Stimulated activated CD4-positive, alpha-beta T cell treated with anti-CD3 and anti-CD28 coated beads, Interleukin-15, amount 100 ng/mL, for 1 hour (primary cell): ENCODE data around the gene SCMH1.

Source experiments
- DNase-seq, 2 donors: peaks; one replicate each; pipeline ENCODE4 v3.0.0-alpha.2; 2020; ENCODE audit warnings: low read depth in 1 of 2, low spot score in 1 of 2

The SCMH1 gene

DNA sequence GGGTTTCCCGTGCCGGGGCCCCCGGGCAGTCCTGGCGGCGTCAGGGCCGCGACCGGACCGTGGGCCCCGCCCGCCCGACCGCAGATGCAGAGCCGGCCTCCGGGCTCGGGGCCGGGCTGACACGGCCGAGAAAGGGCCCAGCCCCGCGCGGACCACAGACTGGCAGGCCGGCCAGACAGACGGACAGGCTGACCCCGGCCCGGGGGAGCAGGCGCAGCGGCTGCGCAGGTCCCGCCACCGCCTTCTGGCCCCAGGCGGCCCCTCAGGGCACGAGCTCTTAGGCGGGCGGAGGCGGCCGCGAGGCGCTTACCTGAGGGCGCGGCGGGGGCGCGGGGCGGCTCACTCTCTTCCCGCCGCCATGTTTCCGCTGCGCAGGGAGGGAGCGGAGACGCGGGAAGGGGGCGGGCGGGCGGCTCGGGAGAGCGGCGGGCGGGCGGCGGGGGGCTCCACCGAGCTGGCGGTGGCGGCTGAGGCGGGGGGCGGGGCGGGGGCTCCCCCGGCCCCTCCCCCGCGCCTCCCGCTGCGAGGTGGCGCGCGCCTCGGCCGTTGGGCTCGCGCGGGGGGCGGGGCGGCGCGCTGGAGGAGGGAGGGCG, at the start of gene SCMH1:
Gene SCMH1, minus strand, starts transcription at position 558 of the 593 bp plus-strand sequence. CDS start 56,173 bp downstream, outside the sequence.
- peak; percentile 13 to 44 for DNase-seq

DNA sequence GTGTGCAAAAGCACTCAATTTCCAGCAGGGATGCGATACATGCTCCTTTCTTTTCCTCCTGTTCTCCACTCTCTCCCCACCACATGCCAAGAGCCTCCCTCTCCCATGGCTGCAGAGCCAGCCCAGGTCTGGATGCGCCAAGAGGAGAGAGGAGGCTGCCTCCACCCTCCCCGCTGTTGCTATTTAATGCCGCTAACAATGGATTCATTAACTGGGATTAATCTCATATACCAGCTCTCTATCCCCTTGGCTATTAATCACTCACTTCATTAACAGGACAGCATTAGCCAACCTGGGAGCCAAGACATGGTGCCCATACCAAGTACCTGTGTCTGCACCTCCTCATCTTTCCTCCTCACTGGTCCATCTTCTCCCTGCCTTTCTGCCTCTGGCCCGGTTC, 49.1 kb upstream of the SCMH1 start:
- no peak for DNase-seq

DNA sequence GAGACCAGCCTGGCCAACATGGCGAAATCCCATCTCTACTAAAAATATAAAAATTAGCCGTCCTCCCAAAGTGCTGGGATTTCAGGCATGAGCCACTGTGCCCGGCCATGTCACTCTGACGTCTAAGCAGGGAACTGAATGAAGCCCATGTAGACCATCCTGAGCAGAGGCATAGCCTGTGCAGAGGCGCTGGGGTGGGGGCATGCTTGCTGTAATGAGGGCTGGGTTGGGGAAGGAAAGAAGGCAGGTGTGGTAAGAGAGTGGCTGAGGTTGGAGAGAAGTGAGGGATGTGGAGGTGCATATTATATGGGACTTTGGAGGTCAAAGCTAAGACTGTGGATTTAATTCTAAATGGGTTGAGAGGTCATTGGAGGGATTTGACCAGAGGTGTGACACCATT, 47.1 kb upstream of the SCMH1 start:
- DNase-seq, result no peak

DNA sequence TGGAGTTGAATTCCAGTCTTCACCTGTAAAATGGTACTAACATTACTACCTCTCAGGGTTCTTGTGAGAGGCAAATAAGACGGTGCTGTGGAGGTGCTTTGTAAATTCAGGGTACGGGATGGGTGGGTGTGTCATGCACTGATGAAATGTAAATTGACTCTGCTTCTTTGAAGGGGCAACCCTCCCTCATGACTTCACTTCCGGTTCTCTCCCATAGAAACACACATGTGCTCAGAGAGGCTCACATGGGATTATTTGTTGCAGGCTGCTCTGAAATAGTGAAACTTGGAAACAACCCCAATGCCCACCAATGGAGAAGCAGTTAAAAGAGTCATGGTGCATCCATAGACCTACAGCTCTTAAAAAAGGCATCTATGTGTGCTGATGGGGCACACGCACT, 44.9 kb upstream of the SCMH1 start:
- no peak for DNase-seq

DNA sequence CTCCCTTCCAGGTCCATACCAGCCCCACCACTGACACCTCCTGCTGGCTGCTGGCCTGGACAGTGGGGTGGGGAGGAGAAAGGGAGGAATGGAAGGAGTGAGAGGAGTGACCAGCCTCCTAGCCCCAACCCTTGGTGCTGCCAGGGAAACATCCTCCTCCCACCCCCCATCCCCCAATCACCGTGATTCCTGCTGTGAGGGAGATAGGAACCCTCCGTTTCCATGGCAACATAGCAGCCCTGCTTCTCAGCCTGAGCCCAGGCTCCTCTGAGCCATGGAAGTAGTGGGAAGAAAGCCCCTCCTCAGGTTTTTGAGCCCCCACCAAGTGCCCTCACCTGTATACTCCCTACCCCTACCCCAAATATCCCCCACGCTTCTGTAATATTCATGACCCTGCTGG, 44.4 kb upstream of the SCMH1 start:
- DNase-seq, result no peak

DNA sequence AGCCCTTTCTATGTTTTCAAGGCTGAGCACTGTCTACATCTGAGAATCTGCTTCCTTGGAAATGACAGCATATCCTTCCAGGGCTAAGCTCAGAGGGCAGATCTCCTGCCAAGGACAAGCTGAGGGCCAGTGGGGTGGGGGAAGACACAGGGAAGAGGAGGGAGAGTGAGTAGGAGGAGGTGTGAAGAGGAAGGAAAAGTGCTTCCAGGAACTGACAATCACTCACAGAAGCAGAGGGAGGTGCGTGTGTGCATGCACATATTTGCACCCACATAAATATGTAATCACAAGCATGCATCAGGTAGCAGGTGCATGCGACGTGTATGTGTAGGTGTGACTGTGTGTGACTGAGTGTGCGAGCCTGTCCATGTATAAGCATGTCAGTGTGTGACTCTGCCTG, 43.7 kb upstream of the SCMH1 start:
- no peak for DNase-seq

DNA sequence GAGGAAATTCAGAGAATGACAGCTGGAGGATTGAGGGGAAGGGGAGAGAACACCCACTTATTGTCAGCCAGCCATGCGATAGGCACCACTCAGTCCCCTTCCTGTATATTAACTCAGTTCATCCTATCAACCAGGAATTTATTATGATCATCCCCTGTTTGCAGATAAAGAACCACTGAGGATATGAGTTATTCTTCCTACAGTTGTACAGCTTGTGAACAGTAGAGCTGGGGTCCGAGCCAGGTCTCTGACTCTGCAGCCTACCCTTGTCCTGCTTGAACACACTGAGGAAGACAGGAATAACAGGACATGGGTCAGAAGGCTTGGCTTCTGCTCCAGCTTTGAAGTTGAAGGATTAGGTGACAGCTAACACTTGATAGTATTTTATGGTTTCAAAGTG, 42.0 kb upstream of the SCMH1 start:
- no peak for DNase-seq

DNA sequence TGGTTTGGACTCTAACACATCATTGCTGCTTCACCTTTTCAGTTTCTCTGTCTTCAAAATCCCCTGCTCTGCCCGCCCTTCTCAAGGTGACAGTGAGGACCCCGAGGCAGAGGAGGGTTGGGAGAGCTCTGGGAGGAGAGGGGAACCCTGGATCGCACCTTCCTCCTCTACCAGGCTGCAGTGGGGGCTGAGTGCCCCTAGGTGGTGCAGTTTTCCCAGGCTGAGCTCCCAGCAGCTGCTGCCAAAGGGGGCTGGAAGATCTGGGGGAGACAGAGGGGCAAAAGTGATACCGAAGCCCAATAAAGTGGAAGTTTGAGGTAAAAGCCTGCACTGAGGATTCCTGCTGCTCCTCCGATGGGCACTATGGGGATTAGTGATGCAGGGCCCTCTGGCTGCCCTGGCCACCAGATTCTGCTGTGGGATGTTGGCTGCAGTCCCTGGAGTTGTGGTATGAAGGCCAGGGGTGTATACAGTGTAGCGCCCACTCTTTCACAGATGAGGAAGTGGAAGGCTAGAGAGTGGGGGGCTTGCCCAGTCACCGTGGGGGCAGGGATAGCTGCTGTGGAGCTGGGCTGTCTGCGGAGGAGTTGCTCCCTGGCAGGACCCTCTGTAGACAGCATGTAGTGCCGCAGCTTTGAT, 40.7 kb upstream of the SCMH1 start:
- no peak for DNase-seq

DNA sequence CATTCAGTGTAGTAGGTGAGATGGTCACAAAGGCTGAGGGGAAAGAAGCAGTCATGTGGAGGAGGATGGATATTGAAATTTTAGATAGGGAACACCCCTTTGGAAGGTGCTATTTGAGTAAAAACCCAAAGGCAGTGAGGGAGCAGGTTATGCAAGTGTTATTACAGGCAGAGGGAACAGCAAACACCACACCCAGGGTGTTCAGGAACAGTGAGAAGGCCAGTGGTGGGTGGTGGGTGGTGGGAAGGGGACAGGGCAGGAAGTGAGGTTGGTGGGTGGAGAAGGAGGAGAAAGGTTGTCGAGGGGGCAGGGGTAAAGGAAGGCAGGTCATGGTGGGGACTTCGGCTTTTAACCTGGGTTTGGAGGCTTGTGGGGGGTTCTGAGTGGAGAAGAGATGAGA, 39.2 kb upstream of the SCMH1 start:
- DNase-seq, result no peak

DNA sequence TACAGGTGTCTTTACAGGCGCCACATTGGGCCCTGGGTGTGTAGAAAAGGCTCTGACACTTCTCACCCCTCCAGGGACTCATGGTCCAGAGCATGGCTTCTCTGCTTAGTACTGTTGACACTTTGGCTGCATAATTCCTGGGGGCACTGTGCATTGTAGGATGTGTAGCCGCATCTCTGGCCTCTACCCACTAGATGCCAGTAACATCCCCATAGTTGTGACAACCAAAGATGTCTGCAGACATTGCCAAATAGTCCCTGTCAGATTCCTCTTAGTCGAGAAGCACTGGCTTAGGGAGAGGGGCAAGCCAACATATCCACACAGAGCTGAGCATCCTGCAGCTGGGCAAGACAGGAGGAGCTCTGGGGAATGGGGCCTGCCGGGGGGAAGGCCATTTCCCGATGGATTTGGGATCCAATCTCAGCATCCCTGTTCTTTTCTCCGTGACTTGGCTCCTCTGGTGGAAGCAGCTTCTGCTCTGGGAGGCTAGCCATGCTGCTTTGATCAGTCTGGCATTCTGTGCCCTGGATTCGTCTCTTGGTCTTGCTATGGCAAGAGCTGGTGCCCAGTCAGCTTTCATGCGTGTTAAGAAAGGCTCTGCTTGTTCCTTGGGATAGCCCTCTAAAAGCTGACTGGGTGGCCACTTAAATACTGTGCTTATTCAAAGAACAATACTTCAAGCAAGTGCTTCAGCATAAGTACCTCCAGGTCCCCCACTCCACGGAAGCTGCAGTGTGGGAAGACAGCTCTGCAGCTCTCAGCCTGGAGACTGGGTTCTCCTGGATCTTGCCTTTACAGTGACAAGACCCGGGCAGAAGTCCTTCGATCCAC, 38.3 kb upstream of the SCMH1 start:
- no peak for DNase-seq

DNA sequence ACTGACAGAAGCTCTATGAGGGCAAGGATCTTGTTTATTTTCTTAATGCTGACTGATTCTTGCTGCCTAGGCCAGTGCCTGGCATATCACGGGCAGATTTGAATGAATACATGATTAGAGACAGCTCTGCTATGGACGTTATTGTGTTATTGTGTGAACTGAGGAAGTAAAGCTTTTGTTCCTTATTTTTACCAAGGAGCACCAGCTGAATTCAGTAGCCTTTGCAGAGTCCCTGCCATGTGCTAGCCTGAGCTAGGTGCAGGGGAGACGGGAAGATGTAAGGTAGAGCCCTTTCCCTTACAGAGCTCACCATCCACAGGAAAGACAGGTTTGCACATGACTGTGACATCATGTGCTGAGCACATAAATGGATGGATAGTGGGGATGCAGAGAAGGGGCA, 36.0 kb upstream of the SCMH1 start:
- DNase-seq, result no peak

DNA sequence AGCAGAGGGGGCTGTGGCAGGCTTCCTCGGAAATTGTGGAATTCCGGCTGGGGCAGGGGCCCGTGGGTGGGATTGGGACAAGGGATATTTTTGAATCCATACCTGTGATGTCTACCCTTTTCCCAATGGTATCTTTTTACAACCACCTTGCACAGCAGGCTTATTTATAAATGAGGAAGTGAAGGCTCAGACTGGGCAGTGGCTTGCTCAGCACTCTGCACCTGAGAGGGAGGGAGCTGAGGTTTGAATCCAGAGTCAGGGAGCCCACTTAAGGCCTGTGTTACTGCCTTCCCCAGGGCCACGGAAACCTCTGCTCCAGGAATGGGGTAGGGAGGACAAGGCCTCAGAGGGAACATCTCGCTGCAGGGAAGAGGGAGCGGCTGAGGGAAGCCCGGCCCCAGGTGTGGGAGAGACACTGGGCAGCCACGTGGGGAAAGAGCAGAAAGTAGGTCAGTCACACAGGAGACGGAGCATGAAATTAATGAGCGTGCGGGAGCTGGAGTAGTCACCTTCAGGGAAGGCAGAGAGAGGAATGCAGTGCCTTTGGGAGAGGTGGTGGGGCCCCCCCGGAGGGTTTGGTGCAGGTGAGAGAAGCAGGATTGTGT, 35.4 kb upstream of the SCMH1 start:
- no peak for DNase-seq

DNA sequence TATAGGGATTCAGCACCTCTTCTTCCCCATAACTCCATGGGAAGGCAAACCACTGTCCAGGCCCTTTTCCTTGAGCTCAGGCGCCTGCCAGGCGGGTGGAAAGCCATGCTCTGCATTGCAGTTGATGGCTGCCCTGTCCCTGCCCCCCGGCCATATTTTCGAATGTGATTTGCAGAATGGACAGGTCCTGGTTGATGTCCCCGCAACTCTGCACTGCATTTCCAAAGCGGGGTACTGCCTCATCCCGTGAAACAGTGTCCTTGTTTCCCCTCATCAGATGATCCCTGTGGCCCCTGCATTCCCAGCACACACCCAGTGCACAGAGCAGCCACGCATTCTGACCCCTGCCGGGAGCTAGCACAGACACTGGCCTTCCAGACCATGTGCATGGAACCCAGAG, 33.7 kb upstream of the SCMH1 start:
- no peak for DNase-seq

DNA sequence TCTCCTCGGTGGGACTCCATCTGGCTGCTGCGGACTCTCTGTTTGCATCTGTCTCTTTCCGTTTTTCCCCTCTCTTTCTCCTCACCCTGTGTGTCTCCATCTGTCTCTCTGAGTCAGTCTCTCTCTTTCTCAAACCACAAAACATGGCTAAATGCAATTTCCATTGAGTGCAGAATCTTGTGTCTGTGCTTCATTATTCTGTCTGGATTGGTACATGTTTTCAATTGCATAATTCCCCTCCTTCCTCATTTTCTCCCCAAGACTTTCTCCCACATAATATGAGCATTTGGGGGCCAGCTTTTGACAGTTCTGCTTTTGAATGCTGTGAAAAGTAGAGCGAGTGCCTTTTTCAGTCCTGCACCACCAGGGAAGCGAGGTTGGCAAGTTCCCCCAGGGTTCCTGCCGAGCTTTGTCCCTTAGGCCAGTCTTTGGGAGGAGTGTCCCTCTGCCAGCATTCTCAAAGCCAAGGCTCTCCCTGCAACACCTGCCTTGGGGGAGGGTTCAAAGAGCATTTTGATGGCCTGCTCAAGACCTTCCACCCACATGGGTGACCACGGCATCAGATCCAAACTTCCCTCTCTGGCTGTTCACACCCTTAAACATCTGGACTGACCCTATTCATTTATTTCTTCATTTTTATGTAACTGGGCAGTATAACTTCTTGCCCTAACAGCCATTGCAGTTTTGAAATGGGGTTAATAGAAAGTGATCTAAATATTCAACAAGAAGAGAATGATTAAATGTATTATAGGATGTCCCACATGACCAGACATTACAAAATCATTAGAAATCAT, 32.8 kb upstream of the SCMH1 start:
- no peak for DNase-seq

DNA sequence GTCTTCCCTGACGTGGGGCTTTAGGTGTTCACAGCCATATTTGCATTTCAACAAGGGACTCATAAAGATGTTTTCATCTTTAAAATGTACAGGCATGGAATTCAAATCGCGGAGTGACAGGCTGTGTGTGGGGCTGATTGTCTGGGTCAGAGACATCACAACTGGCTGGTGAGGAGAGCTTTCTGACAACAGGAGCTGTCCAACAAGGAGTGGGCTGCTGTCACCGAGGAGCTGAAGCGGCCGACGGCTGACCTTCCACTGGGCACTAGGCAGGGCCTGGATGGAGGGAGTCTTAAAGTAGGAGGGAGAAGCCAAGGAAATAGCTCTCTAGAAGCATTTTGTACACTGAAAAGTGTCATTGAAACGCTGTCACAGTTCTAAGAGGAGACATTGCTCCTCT, 30.5 kb upstream of the SCMH1 start:
- no peak for DNase-seq

DNA sequence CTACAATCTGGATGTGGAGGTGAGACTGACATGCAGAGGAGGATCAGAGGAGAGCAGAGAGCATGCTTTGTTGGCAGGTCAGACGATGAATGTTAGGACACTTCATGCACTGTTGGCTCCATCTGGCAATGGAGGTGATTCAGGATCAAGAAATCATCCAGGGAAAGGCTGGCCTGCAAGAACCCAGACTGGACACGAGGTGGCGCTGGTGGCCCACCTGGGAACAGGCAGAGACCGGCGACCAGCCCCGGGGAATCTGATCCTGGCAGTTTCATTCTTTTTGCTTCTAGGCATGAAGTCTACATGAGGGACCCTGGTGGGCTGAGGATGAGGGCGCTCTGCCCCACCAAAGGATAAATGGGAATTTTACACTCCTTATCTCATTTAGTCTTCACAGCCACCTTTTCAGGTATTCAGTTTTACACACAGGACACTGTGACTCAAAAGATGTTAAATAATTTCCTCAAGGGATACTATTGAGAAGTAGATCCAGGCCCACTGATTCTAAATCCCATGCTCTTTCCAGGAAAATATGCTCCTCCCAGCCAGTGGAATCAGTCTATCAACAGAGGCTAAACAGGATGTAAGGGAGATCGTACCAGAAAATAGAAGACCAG, 26.2 kb upstream of the SCMH1 start:
- peak; percentile 31 to 48 for DNase-seq

DNA sequence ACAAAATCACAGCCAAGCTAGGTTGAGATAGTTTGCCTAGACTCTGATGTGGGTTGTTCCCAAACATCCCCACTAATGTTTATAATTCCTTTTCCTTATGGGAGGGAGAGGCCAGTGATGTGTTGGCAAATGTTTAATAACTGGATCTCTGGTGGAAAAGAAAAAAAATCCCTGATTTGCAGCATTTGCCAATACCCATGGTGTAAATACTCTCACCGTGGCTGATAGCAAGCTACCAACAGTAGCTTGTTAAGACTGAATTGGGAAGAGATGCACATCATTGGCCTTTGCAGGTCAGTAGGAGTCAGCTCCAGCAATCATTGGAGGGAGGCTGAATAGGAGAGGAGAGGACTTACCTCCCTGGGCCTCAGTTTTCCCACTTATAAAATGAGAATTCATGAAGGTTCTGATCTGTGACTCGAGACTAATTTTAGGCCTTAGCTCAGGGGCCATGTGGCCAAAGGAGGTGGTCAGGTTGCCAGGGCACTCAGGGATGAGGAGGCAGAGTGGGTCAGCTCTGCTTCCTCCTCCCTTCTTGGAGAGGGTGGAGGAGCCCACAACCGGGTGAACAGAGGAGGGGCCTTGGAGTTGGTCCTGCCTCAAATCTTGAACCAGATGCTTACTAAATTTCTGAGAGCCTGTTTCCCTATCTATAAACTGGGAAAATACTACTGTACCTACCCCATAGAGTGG, 20.0 kb upstream of the SCMH1 start:
- DNase-seq, result no peak

DNA sequence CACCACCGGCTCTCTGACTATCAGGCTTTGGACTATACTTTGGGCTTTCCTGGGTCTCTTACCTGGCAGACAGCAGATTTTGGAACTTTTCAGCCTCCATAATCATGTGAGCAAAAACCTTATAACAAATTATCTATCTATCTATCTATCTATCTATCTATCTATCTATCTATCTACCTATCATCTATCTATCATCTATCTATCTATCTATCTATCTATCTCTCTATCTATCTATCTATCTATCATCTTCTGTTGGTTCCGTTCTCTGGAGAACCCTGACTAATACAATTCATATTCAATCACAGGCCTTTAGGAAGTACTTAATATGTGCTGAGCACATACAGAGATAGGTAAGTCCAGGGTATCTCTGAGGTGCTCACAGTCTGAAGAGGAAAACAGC, 18.7 kb upstream of the SCMH1 start:
- DNase-seq, result no peak

DNA sequence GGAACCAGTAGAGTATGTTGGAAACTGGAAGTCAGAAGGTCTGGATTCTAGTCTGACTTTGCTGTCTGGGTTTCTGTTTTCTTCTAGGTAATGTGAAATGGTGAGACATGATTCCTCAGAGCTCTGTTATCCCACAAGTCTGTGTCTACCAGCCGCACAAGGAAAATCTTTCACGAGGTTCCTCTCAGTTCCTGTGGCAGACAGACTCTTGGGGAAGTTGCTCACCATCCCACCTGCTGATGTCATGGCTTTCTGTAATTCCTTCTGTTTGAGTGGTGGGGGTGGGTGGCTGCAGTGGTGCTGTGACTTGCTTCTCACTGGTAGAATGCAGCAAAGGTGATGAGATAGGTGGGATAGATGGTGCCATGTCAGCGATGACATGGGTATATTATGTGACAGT, 17.1 kb upstream of the SCMH1 start:
- no peak for DNase-seq

DNA sequence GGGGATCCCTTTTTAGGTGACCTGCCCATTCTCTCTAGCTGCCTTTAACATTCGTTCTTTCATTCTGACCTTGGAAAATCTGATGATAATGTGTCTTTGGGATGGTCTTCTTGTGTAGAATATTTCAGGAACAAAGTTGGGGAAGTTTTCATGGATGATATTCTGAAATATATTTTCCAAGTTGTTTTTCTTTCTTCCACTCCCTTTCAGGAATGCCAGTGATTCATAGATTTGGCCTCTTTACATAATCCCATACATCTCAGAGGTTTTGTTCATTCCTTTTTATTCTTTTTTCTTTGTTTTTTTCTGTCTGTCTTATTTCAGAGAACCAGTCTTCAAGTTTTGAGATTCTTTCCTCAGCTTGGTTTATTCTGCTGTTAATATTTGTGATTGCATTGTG, 13.9 kb upstream of the SCMH1 start:
- no peak for DNase-seq
